HL-60 (cell line): ENCODE data around the gene NID2.

Experiments used
- DNase-seq, 2 experiments: peaks; one replicate each; pipeline ENCODE4 v3.0.0-alpha.2; 2010 to 2020; ENCODE audit warnings: low read depth in 1 of 2, low spot score in 1 of 2
- H3K27ac ChIP-seq: fragments of 250-450 bp; sonication (Bioruptor Pico); replicated peaks from 2 replicates; pipeline ENCODE4 v1.5.1; 2020; ENCODE audit warnings: mild to moderate bottlenecking, moderate library complexity
- H3K27me3 ChIP-seq: fragments of 250-450 bp; sonication (Bioruptor Pico); 2 replicates; pipeline ENCODE4 v1.5.1; 2021; ENCODE audit warnings: mild to moderate bottlenecking, moderate library complexity; ENCODE audit not compliant: insufficient read depth, poor library complexity, severe bottlenecking
- H3K4me3 ChIP-seq: replicated peaks from 2 replicates; pipeline ENCODE4 v1.5.1; 2011; ENCODE audit warnings: mild to moderate bottlenecking, control low read depth, low read length; ENCODE audit not compliant: insufficient read depth
- CTCF ChIP-seq: IDR thresholded peaks from one replicate; pipeline ENCODE4 v1.5.1; 2011; ENCODE audit warnings: low read length, control low read depth, inconsistent platforms; ENCODE audit not compliant: insufficient read depth
- GABPA ChIP-seq: IDR thresholded peaks from 2 replicates; pipeline ENCODE4 v1.6.1; 2012; ENCODE audit warnings: low read depth
- POLR2AphosphoS5 ChIP-seq: IDR thresholded peaks from 2 replicates; pipeline ENCODE4 v1.6.1; 2012; ENCODE audit warnings: low read depth
- REST ChIP-seq: IDR thresholded peaks from 2 replicates; pipeline ENCODE4 v1.6.1; 2012; ENCODE audit warnings: low read depth; ENCODE audit not compliant: insufficient replicate concordance
- SPI1 ChIP-seq: IDR thresholded peaks from 2 replicates; pipeline ENCODE4 v1.6.1; 2012; ENCODE audit warnings: low read depth, mild to moderate bottlenecking, borderline replicate concordance

Gene NID2

GRCh38 chr14:52063052-52063462, 5.8 kb downstream of the NID2 start:
- Histone ChIP-seq H3K4me3 (no peak overlapping the region), H3K27me3 (peaks cover 18% of the 10 kb centered on the region), H3K27ac (no peak overlapping the region)
- DNase-seq, result no peak
- TF ChIP-seq SPI1, result no peak
- TF ChIP-seq GABPA, result no peak
- no peak for TF ChIP-seq POLR2AphosphoS5
- no peak for TF ChIP-seq REST

GRCh38 chr14:52061890-52062289, 7.0 kb downstream of the NID2 start:
- Histone ChIP-seq H3K4me3 (no peak overlapping the region), H3K27ac (no peak overlapping the region), H3K27me3 (peaks cover 11% of the 10 kb centered on the region)
- DNase-seq, result no peak
- TF ChIP-seq CTCF, result no peak
- no peak for TF ChIP-seq GABPA
- no peak for TF ChIP-seq REST
- TF ChIP-seq SPI1, result no peak
- no peak for TF ChIP-seq POLR2AphosphoS5

- no peak overlapping the region for H3K27ac ChIP-seq
- H3K4me3 ChIP-seq, result no peak overlapping the region
- DNase-seq, result no peak
- no peak for TF ChIP-seq GABPA
- TF ChIP-seq POLR2AphosphoS5, result no peak
- no peak for TF ChIP-seq SPI1
- TF ChIP-seq CTCF, result no peak
- TF ChIP-seq REST, result no peak
- H3K27me3 ChIP-seq, result peaks cover 7% of the 10 kb centered on the region
Measured at GRCh38 chr14:52061390-52061789, 7.5 kb downstream of the NID2 start.

- TF ChIP-seq SPI1, result no peak
- TF ChIP-seq GABPA, result no peak
- no peak for TF ChIP-seq POLR2AphosphoS5
Measured at GRCh38 chr14:52060080-52060479, 8.8 kb downstream of the NID2 start.

More at GRCh38 chr14:52060080-52060479, 8.8 kb downstream of the NID2 start:
- Histone ChIP-seq H3K27ac (no peak overlapping the region), H3K4me3 (no peak overlapping the region), H3K27me3 (peaks cover 12% of the 10 kb centered on the region)
- no peak for DNase-seq
